Measurements from ENCODE around the gene PIN4.
"Not testable (repeated sequence)": the region's sequence is repeated elsewhere in the genome, so short reads cannot be mapped to it uniquely, and the experiment has no call there.

Gene PIN4

GRCh38 chrX:72180539-72180938, 1.0 kb upstream of the PIN4 start:
- DNase-seq (ENCODE audit: insufficient read length, low spot score) (no peak), FAIRE-seq (no peak)
- TF ChIP-seq PAX5 (IDR thresholded peaks at IDR 0.05; ENCODE audit: insufficient read depth, low read length, severe bottlenecking), result no peak
- TF ChIP-seq POLR2AphosphoS5 (IDR thresholded peaks at IDR 0.05; ENCODE audit: low read depth, low read length), result no peak
- no peak for TF ChIP-seq POU2F2 (IDR thresholded peaks at IDR 0.05; ENCODE audit: low read depth, low read length)
- no peak for TF ChIP-seq SPI1 (IDR thresholded peaks at IDR 0.05; ENCODE audit: low read depth, low read length)
- TF ChIP-seq TAF1 (IDR thresholded peaks at IDR 0.05; ENCODE audit: low read depth, low read length), result no peak
- TF ChIP-seq POLR2A (IDR thresholded peaks at IDR 0.05; ENCODE audit: low read depth, low read length), result no peak

DNA sequence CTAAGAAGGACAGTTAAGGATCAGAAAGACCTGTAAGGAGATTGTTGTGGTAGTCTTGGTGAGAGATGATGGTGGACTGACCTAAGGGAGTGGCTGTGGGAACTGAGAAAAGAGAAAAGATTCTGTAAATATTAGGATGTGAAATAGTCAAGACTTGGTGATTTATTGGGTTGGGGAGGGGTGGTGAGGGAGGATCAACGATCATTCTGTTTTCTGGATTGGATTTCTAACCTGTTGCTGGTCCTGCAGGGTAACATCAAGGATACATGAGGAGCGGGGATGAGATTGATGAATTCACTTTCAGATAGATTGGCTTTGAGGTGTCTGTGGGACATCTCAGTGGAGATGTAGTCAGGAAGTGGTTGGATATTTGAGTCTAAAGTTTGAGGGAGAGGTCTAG, 1.4 kb downstream of the PIN4 start:
- DNase-seq (ENCODE audit: insufficient read length, low spot score), result no peak
- no peak for TF ChIP-seq TAF1 (IDR thresholded peaks at IDR 0.05; ENCODE audit: low read depth, low read length)
- TF ChIP-seq POLR2A (IDR thresholded peaks at IDR 0.05; ENCODE audit: low read depth, low read length), result no peak
- TF ChIP-seq PAX5 (IDR thresholded peaks at IDR 0.05; ENCODE audit: insufficient read depth, low read length, severe bottlenecking), result no peak
- no peak for TF ChIP-seq SPI1 (IDR thresholded peaks at IDR 0.05; ENCODE audit: low read depth, low read length)
- no peak for TF ChIP-seq POLR2AphosphoS5 (IDR thresholded peaks at IDR 0.05; ENCODE audit: low read depth, low read length)
- no peak for TF ChIP-seq POU2F2 (IDR thresholded peaks at IDR 0.05; ENCODE audit: low read depth, low read length)
- FAIRE-seq, result no peak

- TF ChIP-seq SPI1 (IDR thresholded peaks at IDR 0.05; ENCODE audit: low read depth, low read length), result no peak
- TF ChIP-seq PAX5 (IDR thresholded peaks at IDR 0.05; ENCODE audit: insufficient read depth, low read length, severe bottlenecking), result no peak
- no peak for TF ChIP-seq TAF1 (IDR thresholded peaks at IDR 0.05; ENCODE audit: low read depth, low read length)
- no peak for TF ChIP-seq POU2F2 (IDR thresholded peaks at IDR 0.05; ENCODE audit: low read depth, low read length)
- no peak for TF ChIP-seq POLR2AphosphoS5 (IDR thresholded peaks at IDR 0.05; ENCODE audit: low read depth, low read length)
- no peak for TF ChIP-seq POLR2A (IDR thresholded peaks at IDR 0.05; ENCODE audit: low read depth, low read length)
- FAIRE-seq (no peak), DNase-seq (ENCODE audit: insufficient read length, low spot score) (no peak)
Observed at GRCh38 chrX:72201836-72202536, 20.4 kb downstream of the PIN4 start.

GRCh38 chrX:72202792-72203401, 21.3 kb downstream of the PIN4 start:
- FAIRE-seq, result no peak
- no peak for TF ChIP-seq POLR2AphosphoS5 (IDR thresholded peaks at IDR 0.05; ENCODE audit: low read depth, low read length)
- no peak for TF ChIP-seq POU2F2 (IDR thresholded peaks at IDR 0.05; ENCODE audit: low read depth, low read length)
- DNase-seq (ENCODE audit: insufficient read length, low spot score), result no peak

GRCh38 chrX:72203421-72203820, 21.9 kb downstream of the PIN4 start:
- DNase-seq (ENCODE audit: insufficient read length, low spot score), result no peak
- no peak for FAIRE-seq
- TF ChIP-seq TAF1 (IDR thresholded peaks at IDR 0.05; ENCODE audit: low read depth, low read length), result no peak
- no peak for TF ChIP-seq PAX5 (IDR thresholded peaks at IDR 0.05; ENCODE audit: insufficient read depth, low read length, severe bottlenecking)
- no peak for TF ChIP-seq POLR2A (IDR thresholded peaks at IDR 0.05; ENCODE audit: low read depth, low read length)
- TF ChIP-seq POU2F2 (IDR thresholded peaks at IDR 0.05; ENCODE audit: low read depth, low read length), result no peak
- no peak for TF ChIP-seq POLR2AphosphoS5 (IDR thresholded peaks at IDR 0.05; ENCODE audit: low read depth, low read length)
- TF ChIP-seq SPI1 (IDR thresholded peaks at IDR 0.05; ENCODE audit: low read depth, low read length), result no peak

DNA sequence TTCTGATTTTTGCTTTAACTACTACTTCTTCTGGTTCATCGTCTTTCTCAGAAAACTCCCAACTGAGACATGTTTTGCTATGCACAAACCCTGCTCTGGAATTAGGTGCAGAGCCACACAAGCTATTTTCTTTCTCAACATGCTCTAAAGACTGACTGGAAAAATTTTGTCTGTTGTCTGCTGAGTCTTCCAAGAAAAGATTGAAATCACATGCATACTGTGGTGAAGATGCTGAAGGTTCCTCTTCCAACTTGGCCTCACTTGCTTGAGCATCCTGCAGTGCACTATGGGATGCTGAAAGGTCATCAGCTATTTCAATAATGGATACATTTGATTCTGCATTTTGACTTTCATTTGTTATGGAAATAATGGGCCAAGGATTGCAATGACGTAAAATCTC, 24.1 kb downstream of the PIN4 start:
- no peak for TF ChIP-seq TAF1 (IDR thresholded peaks at IDR 0.05; ENCODE audit: low read depth, low read length)
- no peak for TF ChIP-seq SPI1 (IDR thresholded peaks at IDR 0.05; ENCODE audit: low read depth, low read length)
- no peak for TF ChIP-seq POU2F2 (IDR thresholded peaks at IDR 0.05; ENCODE audit: low read depth, low read length)
- TF ChIP-seq POLR2AphosphoS5 (IDR thresholded peaks at IDR 0.05; ENCODE audit: low read depth, low read length), result no peak
- TF ChIP-seq POLR2A (IDR thresholded peaks at IDR 0.05; ENCODE audit: low read depth, low read length), result no peak
- no peak for TF ChIP-seq PAX5 (IDR thresholded peaks at IDR 0.05; ENCODE audit: insufficient read depth, low read length, severe bottlenecking)
- DNase-seq (ENCODE audit: insufficient read length, low spot score), result no peak
- no peak for FAIRE-seq

DNA sequence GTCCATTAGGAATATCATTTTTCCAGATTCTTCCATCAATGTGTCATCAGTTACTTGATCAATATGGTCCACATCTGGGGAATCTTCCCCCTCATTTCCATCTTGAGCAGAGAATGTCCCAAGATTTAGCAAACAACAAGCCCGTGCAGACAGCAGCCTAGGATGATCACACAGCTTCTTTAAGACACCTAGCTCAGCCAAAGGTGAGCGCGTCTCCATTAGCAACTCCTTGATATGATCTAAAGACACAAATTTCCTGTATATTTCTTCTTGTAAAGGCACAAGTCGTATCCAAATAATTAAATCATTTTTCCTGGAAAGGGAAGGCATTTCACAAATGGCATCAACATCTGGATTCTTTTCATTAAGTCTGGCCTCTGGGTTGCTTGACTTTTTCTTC, 25.8 kb downstream of the PIN4 start:
- FAIRE-seq, result no peak
- no peak for DNase-seq (ENCODE audit: insufficient read length, low spot score)
- TF ChIP-seq POU2F2 (IDR thresholded peaks at IDR 0.05; ENCODE audit: low read depth, low read length) (no peak), POLR2AphosphoS5 (IDR thresholded peaks at IDR 0.05; ENCODE audit: low read depth, low read length) (no peak), SPI1 (IDR thresholded peaks at IDR 0.05; ENCODE audit: low read depth, low read length) (no peak), POLR2A (IDR thresholded peaks at IDR 0.05; ENCODE audit: low read depth, low read length) (no peak), TAF1 (IDR thresholded peaks at IDR 0.05; ENCODE audit: low read depth, low read length) (no peak)

DNA sequence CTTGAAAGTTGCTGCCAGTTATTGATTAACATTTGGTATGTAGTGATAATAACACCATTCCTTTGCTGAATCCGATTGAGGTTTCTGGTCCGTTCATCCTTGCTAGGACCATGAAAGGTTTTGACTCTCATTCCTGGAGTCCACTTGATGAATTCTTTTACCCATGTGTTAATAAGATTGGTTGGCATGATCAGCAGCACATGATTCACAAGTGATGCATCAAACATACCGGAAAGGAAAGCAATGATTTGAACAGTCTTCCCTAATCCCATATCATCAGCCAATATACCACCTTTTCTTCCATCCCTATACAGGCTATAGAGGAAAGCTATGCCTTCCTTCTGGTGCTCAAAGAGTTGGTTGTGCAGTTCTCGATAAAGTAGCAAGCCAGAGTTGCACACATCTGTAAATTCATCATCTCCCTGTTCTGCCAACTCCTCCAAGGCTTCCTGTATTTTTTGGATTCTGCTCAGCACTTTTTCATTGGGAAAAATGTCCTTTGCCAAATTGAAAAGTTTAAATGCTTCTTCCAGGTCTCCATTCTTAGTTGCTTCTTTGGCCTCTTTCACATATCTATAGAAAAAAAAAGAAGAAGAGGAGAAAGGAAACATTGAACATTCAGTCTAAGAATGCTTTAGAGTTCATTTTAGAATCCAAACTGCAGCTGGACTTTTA, 26.7 kb downstream of the PIN4 start:
- TF ChIP-seq SPI1 (IDR thresholded peaks at IDR 0.05; ENCODE audit: low read depth, low read length) (no peak), POU2F2 (IDR thresholded peaks at IDR 0.05; ENCODE audit: low read depth, low read length) (no peak), TAF1 (IDR thresholded peaks at IDR 0.05; ENCODE audit: low read depth, low read length) (no peak), POLR2A (IDR thresholded peaks at IDR 0.05; ENCODE audit: low read depth, low read length) (no peak), PAX5 (IDR thresholded peaks at IDR 0.05; ENCODE audit: insufficient read depth, low read length, severe bottlenecking) (no peak)
- DNase-seq (ENCODE audit: insufficient read length, low spot score) (no peak), FAIRE-seq (no peak)

DNA sequence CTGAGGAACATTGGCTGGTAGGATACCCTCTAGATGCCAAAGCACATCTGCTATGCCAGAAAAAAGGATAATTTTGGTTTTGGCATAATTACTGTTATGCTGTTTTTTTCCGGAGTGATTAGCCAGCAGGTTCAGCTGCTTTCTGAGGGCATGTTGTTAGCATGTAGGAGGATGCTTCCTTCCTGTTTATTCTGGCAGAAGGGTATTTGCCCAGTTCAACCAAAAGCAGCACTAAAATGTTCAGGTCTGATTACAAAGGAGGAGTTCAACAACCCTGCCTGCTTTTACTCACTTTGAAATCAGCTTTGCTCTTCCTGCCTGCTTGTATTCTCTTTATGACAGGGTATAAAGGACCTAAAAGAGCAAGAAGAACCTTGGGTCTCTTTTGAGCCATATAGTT, 35.4 kb downstream of the PIN4 start:
- no peak for FAIRE-seq
- TF ChIP-seq SPI1 (IDR thresholded peaks at IDR 0.05; ENCODE audit: low read depth, low read length) (no peak), POU2F2 (IDR thresholded peaks at IDR 0.05; ENCODE audit: low read depth, low read length) (no peak), POLR2A (IDR thresholded peaks at IDR 0.05; ENCODE audit: low read depth, low read length) (no peak), POLR2AphosphoS5 (IDR thresholded peaks at IDR 0.05; ENCODE audit: low read depth, low read length) (no peak), TAF1 (IDR thresholded peaks at IDR 0.05; ENCODE audit: low read depth, low read length) (no peak), PAX5 (IDR thresholded peaks at IDR 0.05; ENCODE audit: insufficient read depth, low read length, severe bottlenecking) (no peak)
- no peak for DNase-seq (ENCODE audit: insufficient read length, low spot score)

- FAIRE-seq; DNase-seq (ENCODE audit: insufficient read length, low spot score): not testable (repeated sequence)
Observed at GRCh38 chrX:72220375-72220774, 38.8 kb downstream of the PIN4 start.
